Globus pallidus (tissue), 1 donor: ENCODE measurements around the gene TMEM208.

ENCODE experiments used
- DNase-seq: peaks from one replicate; pipeline ENCODE4 v3.0.0-alpha.2; 2015; ENCODE audit warnings: low spot score

Gene TMEM208

DNA sequence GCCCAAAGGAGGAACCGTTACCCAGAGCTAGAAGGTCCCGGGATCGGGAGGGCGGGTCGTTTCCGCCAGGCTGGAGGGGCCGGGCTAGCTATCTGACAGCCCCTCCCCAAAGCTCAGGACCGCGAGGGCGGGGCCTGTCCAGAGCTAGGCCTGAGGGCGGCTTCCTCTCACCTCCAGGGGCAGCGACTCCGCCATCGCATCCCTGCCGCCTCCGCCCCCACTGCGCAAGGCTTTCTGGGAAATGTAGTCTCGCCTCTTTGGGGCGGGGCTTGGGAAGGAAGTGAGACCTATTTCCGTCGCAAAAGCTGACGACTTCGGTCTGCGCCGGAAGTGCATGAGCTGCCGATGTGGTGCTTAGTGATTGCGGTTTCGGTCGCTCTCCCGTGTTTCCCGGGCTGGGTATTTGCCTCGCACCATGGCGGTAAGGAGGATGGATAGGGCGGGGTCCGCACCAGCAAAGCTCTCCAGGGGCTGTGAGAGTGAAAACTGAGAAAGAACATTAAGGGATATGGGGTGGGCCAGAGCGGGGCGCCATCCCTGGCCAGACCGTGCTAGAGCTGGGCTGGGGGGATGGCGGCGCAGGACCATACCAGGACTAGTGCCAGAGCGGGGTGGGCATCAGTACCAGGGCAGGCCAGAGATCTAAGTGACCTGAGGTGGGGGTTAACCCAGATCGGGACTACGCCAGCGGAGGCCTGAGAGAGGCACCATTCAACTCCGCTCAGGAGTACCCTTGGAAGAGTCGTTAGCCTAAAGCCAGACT is at the start of gene TMEM208:
TMEM208 (plus strand) TSS at position 327 of the 763 bp plus-strand sequence; CDS start at position 416, 89 bp downstream.
- DNase-seq: peak; percentile 95

DNA sequence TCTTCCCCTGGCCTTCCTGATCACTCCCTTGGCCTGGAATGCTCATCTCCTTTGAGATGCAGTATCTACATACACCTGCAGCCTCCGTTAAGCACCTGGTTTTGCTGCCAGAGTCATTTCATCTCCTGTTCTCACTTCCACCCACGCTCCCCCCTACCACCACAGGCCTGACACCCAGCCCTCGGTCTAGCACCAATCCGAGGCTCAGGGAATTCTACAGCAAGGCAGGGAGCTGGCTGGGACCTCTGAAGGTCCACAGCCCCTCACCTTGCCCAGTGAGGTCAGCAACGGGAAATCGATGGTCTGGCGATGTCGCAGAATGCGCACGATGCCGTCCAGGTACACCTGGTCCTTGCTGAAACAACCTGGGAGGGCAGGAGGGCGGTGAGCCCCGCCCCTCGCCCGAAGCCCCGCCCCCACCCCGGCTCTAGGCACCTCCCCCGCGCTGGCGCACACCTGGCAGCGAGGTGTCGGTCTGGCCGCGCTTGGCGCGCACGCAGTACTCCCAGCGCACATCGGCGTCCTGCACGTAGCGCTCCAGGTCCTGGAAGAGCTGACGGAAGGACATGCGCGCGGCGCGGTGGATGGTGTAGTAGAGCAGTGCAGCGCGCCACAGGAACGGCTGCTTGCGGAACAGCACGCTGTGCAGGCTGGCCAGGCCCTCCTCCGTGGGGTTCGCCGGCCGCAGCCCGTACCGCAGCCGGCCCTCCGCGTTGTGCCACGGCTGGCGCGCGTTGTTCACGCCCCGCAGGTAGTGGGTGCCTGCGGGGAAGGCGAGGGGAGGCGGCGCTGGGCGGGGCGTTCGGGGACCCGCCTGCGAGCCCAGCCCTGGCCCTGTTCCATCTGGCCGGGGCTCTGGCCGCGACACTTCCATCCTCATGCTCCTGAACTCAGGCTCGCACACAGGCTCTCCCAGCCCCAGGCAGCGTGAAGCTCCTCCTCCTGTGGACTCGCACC is 48.9 kb upstream of the TMEM208 start:
- no peak for DNase-seq

DNA sequence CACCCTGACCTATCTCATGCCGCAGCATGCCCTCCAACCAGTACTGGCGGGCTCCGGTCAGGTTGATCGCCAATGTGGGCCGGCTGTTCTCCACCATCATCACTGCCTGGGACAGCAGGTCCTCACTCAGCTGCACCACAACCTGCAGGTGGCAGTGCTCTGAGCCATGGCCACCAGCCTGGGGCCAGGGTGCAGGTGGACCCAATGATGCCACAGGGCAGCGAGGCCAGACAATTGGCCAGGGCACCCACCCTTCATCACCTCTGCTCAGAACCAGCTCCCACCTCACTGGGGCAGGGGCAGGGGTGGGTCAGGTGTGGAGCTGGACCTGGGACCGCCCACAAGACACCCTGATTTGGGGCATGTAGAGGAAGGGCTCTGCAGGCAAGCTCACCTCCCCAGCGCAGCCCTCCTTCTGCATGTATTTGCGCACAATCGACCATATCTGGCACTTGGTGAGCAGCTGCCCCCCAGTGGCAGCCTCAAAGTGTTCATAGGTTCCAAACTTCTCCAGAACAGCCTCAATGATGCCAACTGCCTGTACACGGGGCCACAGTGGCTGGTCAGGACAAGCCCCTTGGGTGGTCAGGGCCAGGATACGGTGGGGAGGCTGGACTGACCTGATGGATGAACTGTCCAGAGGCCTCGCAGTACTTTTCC is 47.4 kb upstream of the TMEM208 start:
- no peak for DNase-seq

DNA sequence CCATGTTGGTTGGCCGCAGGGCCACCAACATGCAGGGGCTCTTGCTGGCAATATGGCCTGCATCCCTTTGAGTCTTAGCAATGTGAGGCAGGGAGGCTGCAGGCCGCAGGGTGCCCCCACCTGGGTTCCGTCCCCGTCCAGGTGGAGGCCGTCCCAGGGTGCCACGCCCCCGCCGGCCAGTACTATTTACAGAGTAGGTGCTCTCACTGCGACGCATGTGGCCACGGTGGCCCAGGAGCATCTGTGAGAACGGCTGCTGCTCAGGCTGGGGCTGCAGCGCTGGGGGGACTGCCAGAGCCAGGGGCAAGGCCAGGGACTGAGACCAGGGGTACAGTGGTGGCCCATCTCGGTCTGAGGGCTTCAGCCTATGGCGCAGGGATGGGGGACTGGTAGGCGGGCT is 46.8 kb upstream of the TMEM208 start:
- no peak for DNase-seq

DNA sequence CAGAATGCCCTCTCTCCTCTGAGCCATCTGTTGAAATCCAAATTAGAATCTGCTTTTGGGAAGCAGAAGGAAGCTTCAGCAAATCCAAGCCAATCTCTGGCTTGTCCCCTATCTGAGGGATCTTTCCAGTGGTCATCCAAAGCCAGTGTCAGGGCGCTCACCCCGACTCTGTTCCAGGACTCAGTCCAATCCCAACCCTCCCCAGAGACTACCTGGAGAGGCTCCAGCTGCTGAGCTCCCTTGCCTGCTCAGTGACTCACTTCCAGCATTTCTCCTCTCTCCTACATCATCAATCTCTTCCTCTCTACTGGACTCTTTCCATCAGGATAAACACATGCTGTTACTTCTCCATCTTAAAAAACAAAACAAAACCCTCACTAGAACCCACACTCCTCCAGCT is 45.6 kb upstream of the TMEM208 start:
- DNase-seq: no peak

DNA sequence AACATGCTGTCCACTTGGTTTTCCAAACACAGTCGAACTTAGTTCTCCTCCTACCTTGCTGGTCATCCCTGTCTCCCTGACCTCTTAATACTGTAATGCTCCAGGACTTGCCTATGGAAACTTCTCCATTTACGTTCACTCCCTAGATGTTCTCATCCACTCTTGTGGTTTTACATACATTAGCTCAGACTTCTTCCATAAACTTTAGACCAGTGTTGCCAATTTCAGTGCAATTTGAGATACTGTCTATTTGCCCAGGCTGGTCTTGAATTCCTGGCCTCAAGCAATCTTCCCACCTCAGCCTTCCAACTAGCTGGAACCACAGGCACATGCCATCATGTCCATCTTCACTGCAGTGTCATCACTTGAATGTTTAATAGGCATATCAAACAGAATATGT is 44.6 kb upstream of the TMEM208 start:
- no peak for DNase-seq

DNA sequence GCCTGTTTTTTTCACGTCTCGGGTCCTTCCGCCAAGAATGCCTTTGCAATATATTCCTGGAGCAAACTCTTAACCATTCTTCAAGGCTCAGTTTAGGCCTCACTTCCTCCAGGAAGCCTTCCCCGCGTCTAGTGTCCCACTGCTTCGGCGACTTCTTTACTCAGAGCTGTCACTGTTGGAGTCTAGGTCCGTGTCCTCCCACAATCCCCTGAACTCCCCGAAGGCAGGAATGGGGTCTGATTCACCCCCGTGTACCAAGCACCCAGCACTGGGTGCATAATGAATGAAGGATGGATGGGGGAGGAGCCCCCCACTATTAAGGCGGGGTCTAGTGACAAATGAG is 43.7 kb upstream of the TMEM208 start:
- DNase-seq: no peak

DNA sequence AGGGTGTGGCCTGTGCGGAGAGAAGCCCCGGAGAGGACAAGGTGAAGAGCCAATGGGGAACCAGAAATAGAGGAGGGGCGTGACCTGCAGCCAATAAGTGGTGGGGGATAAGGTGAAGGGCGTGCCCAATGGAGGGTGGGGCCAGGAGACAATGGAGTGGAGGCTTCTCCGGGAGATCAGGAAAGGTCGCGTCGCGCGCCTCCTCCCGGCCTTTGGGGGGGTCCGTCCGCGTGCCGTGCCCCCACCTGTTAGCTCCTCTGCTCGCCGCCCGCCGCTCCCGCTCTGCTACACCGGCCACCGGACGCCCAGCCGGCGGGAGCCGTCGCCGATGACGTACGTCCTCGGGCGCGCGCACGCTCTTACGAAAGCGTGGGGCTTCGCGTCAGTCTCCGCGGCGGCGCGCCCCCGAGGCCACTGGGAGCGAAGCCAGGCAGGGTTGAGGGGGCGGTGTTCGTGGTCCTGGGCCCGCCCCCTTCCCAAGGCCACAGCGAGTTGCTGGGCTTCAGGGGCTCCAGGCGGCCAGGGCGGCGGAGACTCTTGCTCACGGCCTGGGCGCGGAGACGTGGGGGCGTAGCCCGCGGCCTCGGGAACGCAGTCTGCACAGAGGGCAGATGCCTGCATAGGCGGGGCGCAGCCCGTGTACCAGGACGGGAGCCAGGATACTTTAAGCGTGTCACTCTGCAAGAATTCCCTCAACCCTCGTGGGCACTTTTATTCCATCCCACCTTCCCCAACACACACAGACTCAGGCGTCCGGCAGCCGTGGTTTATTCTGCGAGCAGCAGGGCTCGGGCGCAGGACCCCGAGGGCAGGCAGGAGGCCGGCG is 43.1 kb upstream of the TMEM208 start, which contains the start of gene MATCAP1:
MATCAP1 (minus strand) TSS at position 337 of the 826 bp plus-strand sequence. CDS start 3,353 bp downstream, outside the sequence.
- peak; percentile 97 for DNase-seq

DNA sequence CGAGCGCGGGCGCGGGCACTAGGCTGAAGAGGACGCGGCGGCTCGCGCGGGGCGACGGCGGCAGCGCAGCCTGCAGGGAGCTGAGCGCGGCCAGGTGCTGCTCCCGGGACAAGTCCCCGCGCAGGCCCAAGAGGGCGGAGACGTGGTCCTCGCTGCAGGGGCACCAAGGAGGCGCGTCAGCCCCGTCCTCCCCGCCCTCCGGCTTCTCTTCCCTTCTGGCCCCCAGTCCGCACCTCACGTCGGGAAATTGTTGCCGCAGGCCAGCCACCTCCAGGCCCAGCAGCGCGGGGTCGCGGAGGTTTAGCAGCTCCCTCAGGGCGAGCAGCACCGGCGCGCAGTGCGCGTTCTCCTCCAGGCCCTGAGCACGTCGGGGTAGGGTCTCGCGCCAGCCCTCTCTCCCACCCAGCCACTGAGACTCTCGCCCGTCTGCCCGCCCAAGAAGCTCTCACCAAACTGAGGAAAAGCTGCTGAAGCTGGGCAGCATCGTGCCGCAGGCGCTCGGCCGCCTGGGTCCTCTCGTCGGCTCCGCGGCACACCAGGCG is 42.4 kb upstream of the TMEM208 start:
- DNase-seq: no peak

DNA sequence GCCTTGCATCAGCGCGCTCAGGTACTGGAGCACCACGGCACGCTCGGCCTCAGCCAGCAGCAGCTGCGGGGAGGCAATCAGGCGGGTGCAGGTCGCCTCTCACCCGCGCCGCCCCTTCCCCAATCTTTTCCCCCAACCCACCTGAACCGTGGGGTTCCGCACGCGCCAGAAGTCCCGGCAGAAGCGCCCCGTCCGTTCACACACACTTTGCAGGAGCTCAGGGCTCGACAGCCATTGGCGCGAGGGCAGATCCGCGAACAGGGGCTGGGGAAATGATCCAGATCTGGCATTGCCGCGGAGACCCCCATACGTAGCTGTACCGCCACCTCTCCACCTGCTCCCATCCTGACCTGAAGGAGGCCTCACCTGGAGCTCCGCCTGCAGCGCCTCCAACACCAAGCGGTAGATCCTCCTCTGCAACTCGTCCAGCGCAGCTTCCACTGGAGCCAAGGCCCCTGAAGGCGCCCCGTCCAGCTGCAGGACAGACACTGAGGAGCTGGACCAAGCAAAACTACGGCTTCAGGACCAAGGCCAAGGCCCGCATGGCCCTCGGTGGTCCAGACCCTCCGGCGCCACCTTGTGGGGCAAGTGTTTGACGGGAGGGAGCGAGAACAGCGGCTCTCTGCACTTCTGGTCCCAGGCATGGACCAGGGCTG is 41.8 kb upstream of the TMEM208 start:
- DNase-seq: peak; percentile 80

DNA sequence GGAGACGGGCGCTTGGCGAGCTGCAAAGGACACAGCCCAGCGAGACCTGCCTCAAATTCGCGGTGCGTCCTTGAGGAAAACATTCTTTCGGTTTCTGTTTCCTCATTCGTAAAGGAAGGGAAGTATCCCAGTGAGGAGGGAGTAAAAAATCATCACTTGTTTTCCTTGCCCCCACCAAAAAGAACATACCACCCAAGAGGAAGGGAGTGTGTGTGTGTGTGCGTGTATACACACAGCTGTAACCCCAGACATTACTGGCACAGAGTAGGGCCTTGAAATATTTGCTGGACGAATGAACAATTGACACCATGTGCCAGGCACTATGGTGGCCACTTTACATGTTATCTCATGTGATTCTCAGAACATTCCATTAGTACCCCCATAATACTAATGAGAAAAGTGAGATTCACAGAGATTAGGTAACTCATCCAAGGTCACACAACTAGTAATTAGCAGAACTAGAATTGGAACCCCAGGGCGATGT is 41.2 kb upstream of the TMEM208 start:
- DNase-seq: no peak

DNA sequence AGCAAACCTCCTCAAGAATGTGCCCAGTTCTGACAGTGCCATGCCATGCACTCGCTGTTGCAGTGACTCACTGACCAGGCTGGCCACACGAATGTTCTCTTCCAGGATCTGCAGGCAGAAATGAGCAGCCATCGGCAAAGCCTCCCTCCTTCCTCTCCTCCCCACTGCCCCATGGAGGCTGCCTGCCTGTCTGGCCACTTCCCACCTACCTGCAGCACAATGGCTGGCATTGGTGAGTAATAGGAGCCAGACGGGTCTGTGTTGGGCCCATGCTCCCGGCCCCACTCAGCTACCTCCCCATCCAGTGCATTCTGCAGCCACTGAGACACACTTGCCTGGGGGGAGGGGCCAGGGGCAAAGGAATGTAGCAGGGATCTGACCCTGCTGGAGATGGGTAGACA is 40.4 kb upstream of the TMEM208 start:
- no peak for DNase-seq

DNA sequence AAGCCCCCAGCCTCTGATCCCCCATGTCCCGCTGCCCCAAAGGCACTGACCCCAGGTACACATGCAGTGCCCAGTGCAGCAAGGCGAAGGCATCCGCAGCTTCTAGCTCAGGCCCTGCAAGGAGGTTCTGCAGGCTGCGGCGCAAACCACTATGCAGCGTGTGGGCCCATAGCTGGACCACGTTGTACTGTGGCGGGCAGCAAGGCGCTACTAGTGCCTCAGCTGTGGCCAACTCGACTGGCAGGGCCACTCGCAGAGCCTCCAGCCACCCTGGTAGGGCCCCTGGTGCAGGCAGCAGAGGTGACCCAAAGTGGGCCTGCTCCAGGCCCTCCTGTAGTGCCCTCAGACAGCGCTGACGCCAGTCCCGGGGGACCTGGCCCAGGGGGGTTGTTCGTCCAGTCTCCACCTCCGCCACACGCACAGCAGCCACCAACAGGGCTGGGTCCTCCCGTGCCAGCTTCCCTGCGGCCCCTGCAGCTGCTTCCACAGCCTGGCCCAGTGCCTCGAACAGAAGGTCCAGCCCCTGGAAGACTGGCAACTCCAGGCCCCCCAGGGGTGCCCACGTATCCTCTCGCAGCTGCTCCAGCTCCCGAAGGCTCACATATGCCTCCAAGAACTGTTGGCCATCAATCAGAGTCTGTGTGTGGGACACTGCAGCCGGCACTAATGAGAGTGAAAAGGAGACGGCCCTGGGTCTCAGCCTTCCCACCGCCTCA is 39.6 kb upstream of the TMEM208 start:
- no peak for DNase-seq

DNA sequence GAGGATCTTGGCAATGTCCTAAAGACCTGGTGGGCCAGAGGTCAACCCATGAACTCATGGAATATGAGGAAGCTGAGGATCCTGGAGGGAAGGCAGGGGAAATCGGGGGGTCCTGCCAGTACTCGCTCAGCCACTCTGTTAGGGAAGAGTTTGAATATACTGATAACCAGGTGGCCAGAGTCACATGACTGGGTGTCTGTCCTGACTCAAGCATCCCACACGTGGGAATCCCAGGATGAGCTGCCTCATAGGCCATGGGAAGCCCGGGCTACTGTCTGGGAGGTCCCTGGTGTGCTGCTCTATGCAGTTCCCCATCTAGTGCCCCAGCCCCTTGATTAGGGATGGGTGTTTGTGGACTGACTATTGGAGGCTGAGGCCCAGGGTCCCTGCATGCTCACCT is 38.6 kb upstream of the TMEM208 start:
- no peak for DNase-seq

DNA sequence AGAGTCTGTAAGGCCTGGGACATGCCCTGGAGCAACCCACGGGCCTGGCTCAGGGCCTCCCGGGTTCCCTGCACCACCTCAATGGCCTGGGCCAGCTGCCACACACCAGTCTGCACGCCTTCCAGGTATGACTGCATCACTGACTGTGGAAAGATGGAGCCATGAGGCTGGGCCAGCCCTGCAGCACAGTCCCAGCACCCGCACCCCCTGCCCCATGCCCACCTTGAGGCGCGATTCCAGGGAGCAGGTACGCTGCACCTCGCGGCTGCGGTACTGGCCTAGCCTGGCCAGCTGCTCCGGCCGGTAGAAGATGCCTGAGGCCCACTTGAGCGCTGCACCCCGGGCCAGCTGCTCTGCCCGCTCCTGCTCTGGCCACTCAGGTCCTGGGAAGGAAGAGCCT is 38.1 kb upstream of the TMEM208 start:
- DNase-seq: no peak

DNA sequence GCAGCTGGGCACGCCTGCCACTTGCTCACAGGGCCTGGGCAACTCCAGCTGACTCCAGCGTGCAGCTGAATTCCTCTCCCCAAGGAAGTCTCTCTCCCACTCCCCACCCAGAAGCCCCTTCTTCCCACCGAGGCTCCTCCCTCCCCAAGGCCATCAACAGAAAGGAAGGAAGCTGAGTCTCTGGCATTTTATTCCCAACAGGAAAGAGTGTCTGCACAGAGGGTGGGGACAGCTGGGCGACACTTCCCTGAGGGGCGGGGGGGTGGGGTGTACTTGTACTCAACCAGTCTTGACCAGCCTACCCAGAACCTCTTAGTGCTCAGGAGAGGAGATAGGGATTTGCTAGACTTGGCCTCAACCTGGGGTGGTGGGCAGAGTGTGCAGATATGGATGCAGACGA is 36.9 kb upstream of the TMEM208 start, which contains the start of gene EXOC3L1:
EXOC3L1 (minus strand) TSS at position 96 of the 400 bp plus-strand sequence. CDS start 460 bp downstream, outside the sequence.
- DNase-seq: no peak

DNA sequence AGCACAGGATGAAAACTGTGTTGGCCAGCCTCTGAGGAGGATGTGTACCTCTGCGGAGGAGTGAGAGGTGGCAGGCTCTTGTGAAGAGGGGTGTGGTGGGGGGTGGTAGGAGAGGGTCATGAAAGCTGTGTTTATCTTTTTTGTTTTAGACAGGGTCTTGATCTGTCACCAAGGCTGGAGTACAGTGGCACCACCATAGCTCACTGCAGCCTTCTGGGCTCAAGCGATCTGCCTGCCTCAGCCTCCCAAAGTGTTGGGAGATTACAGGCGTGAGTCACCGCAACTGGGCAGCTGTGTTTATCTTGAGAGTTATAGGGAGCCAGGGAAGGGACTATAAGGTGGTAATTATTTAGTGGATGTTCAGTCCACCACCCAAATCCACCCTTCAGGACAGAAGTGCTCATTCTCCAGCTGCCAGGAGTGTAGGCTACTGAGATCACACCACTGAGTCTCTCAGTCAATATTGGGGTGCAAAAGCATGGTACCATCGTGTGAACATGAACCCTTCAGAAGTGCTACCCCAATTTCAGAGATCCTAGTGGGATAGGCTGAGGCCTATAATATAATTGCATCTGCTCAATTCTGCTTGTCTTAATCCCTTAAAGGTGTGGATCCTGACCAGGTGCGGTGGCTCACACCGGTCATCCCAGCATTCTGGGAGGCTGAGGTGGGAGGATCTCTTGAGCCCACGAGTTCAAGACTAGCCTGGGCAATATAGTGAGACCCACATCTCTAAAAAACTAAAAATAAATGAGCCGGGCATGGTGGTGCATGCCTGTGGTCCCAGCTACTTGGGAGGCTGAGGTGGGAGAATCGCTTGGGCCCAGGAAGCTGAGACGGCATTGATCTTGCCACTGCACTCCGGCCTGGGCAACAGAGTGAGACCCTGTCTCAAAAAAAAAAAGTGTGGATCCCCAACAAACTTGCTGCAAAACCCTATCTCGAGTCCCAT is 36.2 kb upstream of the TMEM208 start:
- DNase-seq: no peak

DNA sequence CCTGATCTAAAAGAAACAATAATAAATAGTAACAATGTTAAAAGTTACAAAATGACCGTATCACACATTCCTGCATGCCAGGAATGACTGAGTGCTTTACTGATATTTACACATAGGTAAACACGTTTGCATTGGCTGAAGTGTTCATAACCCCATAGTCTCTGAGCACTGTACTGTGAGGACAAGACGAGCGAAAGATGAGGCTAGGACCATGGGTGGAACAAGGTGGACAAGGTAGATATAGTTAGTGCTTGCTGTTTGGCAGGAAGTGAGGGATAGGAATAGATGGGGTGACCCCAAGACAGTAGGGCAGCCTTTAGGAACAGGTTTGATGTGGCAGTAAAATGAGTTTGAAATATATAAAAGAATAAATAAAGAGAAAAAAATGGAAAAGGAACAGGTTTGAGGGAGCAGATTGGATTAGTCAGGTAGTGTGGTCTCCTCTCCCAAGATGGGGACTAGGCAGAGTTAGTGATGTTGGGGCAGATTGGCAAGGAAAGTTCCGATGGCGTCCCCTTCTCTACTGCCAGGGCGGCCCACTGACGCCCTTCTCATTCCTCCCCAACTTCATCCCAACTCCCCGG is 35.4 kb upstream of the TMEM208 start:
- DNase-seq: no peak
